Measurements from ENCODE around the gene PRKD2.

DNA sequence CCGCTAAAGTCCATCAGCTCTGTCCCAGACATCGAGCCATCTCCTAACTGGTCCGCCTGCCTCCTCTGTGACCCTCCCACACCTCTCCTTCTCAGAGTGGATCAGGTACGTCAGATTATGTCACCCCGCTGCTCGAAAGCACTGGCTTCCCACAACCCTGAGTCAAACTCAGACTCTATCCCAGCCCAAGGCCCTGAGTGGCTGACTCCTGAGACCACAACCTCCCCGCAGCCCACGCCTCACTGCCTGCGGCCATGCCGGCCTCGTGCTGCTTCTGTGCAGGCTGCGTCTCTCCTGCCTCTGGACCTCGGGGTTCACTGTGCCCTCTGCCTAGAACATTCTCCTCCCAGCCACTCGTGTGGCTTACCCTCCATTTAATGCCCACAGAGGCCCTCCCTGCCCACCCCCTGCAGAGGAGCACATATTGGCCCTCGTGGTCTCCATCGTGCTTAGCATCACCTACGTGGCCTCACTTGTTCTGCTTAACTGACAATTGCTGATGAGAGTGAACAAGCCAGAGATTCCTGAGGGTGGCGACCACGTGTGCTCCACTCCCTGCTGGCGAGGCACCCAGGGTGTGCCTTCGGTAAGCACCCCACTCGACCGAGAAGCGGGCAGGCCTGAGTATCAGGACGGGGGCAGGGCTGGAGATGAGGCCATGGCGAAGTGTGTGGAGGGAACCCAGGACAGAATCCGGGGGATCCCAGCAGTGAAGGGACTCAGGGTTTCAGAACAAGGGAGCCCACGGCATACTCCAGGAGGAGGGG is 15.4 kb upstream of the PRKD2 start:
- TF ChIP-seq, protein P1, sequence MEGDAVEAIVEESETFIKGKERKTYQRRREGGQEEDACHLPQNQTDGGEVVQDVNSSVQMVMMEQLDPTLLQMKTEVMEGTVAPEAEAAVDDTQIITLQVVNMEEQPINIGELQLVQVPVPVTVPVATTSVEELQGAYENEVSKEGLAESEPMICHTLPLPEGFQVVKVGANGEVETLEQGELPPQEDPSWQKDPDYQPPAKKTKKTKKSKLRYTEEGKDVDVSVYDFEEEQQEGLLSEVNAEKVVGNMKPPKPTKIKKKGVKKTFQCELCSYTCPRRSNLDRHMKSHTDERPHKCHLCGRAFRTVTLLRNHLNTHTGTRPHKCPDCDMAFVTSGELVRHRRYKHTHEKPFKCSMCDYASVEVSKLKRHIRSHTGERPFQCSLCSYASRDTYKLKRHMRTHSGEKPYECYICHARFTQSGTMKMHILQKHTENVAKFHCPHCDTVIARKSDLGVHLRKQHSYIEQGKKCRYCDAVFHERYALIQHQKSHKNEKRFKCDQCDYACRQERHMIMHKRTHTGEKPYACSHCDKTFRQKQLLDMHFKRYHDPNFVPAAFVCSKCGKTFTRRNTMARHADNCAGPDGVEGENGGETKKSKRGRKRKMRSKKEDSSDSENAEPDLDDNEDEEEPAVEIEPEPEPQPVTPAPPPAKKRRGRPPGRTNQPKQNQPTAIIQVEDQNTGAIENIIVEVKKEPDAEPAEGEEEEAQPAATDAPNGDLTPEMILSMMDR (IDR thresholded peaks at IDR 0.05; ENCODE audit: low read depth, low read length): no peak
- TF ChIP-seq EZH2phosphoT487 (IDR thresholded peaks at IDR 0.05; ENCODE audit: low read depth): no peak

Measured in OCI-LY3 (cell line).